Lung (tissue), 12 donors: ENCODE measurements around the gene GYS1. TPM values are rescaled to one million over a fixed set of nuclear protein-coding genes. Genes with fewer than 3 reads are reported as not detected.

Source experiments
- ATAC-seq: fragments of 200-7000 bp; cut with Tn5 transposase; one replicate; pipeline ENCODE4 v1.9.1; 2020; ENCODE audit warnings: moderate number of reproducible peaks; ENCODE audit not compliant: insufficient read depth, low FRiP score
- DNase-seq, 3 donors: peaks; one replicate each; pipeline ENCODE4 v3.0.0-alpha.2; 2013 to 2017
- H3K27ac ChIP-seq, 2 donors: one replicate each; pipeline ENCODE4 v1.5.1; 2013; ENCODE audit warnings: mild to moderate bottlenecking in 2 of 2, moderate library complexity in 2 of 2, control low read depth in 1 of 2, inconsistent platforms in 1 of 2, low read depth in 1 of 2, low read length in 1 of 2
- H3K27me3 ChIP-seq, 3 donors: one replicate each; pipeline ENCODE4 v1.5.1; 2013; ENCODE audit warnings: low read length in 2 of 3; ENCODE audit not compliant: control insufficient read depth in 3 of 3, insufficient read depth in 3 of 3
- H3K36me3 ChIP-seq, 4 donors: one replicate each; pipeline ENCODE4 v1.5.1; 2013; ENCODE audit warnings: low read length in 4 of 4, mild to moderate bottlenecking in 1 of 4, moderate library complexity in 1 of 4; ENCODE audit not compliant: control insufficient read depth in 4 of 4, insufficient read depth in 4 of 4
- H3K4me1 ChIP-seq, 5 donors: one replicate each; pipeline ENCODE4 v1.5.1; 2013; ENCODE audit warnings: low read length in 5 of 5, mild to moderate bottlenecking in 2 of 5, moderate library complexity in 1 of 5; ENCODE audit not compliant: control insufficient read depth in 5 of 5, insufficient read depth in 5 of 5
- H3K4me3 ChIP-seq: one replicate; pipeline ENCODE4 v1.5.1; 2013; ENCODE audit warnings: mild to moderate bottlenecking, control low read depth, moderate library complexity
- H3K9ac ChIP-seq, 2 donors: one replicate each; pipeline ENCODE4 v1.5.1; 2013; ENCODE audit warnings: low read length in 2 of 2, control low read depth in 1 of 2; ENCODE audit not compliant: insufficient read depth in 1 of 2
- H3K9me3 ChIP-seq, 4 donors: one replicate each; pipeline ENCODE4 v1.5.1; 2013; ENCODE audit warnings: low read length in 3 of 4, mild to moderate bottlenecking in 1 of 4, moderate library complexity in 1 of 4; ENCODE audit not compliant: control insufficient read depth in 4 of 4, insufficient read depth in 3 of 4
- WGBS, 2 donors: extraction: QIAGEN DNeasy Blood & Tissue Kit; methylation state at CpG; one replicate each; pipeline ENCODE4 v1.1.7; 2013; 5-methylcytosine and 5-hydroxymethylcytosine counted together
- polyA plus RNA-seq, 2 donors: library from polyadenylated mRNA; stranded (reverse); fragments of 200-250 nt; gene quantifications; one replicate each; pipeline ENCODE4 v1.2.1, GENCODE V29; 2013
- total RNA-seq, 2 donors: library from RNA; depleted of rRNA in 1 of 2; stranded (reverse); fragments of >200 nt in 1 of 2; gene quantifications; one replicate each; pipeline ENCODE4 v1.2.1, GENCODE V29; 2014 to 2021
- TF ChIP-seq, protein P1 (sequence below): IDR thresholded peaks from 2 replicates; pipeline ENCODE4 v1.5.1; 2012; ENCODE audit warnings: mild to moderate bottlenecking; ENCODE audit errors: control extremely low read depth, extremely low read depth
- donor health status: control.
- donor health status: control.
- donor health status: Bipolar disorder and iron deficiency.
- donor health status: healthy.
- donor health status: DM: yes; HTN: yes; CAD: no.

GYS1 gene
- total and polyA plus RNA-seq, 4 donors, result 22.7 to 49.7 (median 31.9) TPM

DNA sequence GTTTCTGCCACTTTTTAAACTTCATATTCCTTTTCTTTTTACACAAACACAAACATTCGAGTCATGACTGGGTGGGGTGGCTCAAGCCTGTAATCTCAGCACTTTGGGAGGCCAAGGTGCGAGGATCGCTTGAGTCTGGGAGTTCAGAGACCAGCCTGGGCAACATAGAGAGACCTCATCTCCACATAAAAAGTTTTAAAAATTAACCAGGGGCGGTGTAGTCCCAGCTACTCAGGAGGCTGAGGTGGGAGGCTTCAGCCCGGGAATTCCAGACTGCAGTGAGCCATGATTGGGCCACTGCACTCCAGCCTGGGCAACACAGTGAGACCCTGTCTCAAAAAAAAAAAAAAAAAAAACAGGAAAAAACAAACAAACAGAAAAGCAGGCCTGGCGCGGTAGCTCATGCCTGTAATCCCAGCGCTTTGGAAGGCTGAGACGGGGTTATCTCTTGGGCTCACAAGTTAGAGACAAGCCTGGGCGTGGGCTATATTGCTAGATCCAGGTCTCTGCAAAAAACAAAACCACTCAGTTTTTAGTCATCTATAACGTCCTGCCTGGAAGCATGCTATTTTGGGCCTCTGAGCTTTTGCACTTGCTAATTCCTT, 39.0 kb downstream of the GYS1 start:
- ATAC-seq (no peak), DNase-seq (no peak)
- TF ChIP-seq, protein P1, sequence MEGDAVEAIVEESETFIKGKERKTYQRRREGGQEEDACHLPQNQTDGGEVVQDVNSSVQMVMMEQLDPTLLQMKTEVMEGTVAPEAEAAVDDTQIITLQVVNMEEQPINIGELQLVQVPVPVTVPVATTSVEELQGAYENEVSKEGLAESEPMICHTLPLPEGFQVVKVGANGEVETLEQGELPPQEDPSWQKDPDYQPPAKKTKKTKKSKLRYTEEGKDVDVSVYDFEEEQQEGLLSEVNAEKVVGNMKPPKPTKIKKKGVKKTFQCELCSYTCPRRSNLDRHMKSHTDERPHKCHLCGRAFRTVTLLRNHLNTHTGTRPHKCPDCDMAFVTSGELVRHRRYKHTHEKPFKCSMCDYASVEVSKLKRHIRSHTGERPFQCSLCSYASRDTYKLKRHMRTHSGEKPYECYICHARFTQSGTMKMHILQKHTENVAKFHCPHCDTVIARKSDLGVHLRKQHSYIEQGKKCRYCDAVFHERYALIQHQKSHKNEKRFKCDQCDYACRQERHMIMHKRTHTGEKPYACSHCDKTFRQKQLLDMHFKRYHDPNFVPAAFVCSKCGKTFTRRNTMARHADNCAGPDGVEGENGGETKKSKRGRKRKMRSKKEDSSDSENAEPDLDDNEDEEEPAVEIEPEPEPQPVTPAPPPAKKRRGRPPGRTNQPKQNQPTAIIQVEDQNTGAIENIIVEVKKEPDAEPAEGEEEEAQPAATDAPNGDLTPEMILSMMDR, result no peak
- Histone ChIP-seq H3K9me3 (no peaks in the 10 kb centered on the region), H3K27me3 (no peaks in the 10 kb centered on the region), H3K4me3 (no peak overlapping the region), H3K27ac (peak overlapping the region; percentile 66 to 73), H3K4me1 (peaks cover 0 to 9% (median 7%) of the 10 kb centered on the region in 5 donors), H3K36me3 (peaks cover 0 to 4% (median under 1%) of the 10 kb centered on the region in 4 donors), H3K9ac (no peak overlapping the region)
- 60 to 64% methylated on average over 11 of the region's 11 CpGs for WGBS, 2 donors

DNA sequence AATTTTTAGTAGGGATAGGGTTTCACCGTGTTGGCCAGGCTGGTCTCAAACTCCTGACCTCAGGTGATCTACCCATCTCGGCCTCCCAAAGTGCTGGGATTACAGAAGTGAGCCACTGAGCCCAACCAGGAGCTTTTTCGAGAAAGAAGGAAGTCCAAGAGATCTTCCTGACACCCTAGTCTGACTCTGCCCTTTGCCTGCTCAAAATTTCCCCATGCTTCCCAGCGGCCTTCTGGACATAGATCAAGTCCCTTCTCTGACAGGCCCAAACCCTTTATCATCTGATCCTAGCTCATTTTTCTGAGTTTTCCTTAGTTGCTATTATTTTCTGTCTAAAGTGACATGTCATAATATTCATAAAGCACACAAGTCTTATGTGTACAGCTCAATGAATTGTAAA, 40.0 kb downstream of the GYS1 start:
- TF ChIP-seq, protein P1, result no peak
- DNase-seq (no peak), ATAC-seq (no peak)
- Histone ChIP-seq H3K27ac (no peak overlapping the region), H3K4me1 (peaks cover 0 to 9% (median 6%) of the 10 kb centered on the region in 5 donors), H3K9ac (no peak overlapping the region), H3K4me3 (no peak overlapping the region), H3K27me3 (no peaks in the 10 kb centered on the region), H3K9me3 (no peaks in the 10 kb centered on the region), H3K36me3 (peaks cover 0 to 4% (median under 1%) of the 10 kb centered on the region in 4 donors)
- WGBS, 2 donors, result 77 to 78% methylated on average over 4 of the region's 4 CpGs

DNA sequence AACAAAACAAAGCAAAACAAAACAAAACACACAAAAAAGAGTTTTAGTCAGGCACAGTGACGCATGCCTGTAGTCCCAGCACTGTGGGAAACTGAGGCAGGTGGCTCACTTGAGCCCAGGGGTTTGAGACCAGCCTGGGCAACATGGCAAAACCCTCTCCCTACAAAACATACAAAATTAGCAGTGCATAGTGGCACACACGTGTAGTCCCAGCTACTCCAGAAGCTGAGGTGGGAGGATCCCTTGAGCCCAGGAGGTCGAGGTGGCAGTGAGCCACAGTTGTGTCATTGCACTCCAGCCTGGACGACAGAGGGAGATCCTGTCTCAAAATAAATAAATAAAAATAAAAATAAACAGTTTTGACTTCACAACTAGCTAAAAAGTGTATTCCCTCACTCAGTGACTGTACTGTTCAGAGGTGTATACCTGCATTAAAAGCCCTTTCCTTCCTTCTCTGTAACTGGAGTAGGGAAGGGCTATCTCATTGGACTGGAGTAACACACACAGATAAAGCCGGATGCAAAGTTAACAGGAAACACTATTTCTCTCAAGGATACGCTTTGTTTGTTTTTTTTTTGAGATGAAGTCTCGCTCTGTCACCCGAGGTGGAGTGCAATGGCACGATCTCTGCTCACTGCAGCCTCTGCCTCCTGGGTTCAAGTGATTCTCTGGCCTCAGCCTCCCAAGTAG, 42.1 kb downstream of the GYS1 start:
- Histone ChIP-seq H3K36me3 (no peaks in the 10 kb centered on the region), H3K4me1 (peaks cover 0 to 9% (median 6%) of the 10 kb centered on the region in 5 donors), H3K9ac (no peak overlapping the region), H3K27me3 (no peaks in the 10 kb centered on the region), H3K27ac (no peak overlapping the region), H3K9me3 (no peaks in the 10 kb centered on the region), H3K4me3 (no peak overlapping the region)
- TF ChIP-seq, protein P1, result no peak
- no peak for DNase-seq
- WGBS, 2 donors, result 54 to 69% methylated on average over 9 of the region's 9 CpGs
- ATAC-seq, result no peak
